NCI-H748 (cell line): ENCODE results near the gene LIX1.
A peak's percentile ranks its signal among the peaks of the same experiment; 100 is the strongest.
"Not testable (repeated sequence)": the region's sequence is repeated elsewhere in the genome, so short reads cannot be mapped to it uniquely, and the experiment has no call there.

ENCODE experiments used
- DNase-seq: peaks from one replicate; lab custom pipeline; 2025; ENCODE audit not compliant: unreplicated experiment; lab: John Stamatoyannopoulos, UW

Gene LIX1

GRCh38 chr5:97105501-97106215 is 36.8 kb downstream of the LIX1 start:
- DNase-seq, result no peak

DNA sequence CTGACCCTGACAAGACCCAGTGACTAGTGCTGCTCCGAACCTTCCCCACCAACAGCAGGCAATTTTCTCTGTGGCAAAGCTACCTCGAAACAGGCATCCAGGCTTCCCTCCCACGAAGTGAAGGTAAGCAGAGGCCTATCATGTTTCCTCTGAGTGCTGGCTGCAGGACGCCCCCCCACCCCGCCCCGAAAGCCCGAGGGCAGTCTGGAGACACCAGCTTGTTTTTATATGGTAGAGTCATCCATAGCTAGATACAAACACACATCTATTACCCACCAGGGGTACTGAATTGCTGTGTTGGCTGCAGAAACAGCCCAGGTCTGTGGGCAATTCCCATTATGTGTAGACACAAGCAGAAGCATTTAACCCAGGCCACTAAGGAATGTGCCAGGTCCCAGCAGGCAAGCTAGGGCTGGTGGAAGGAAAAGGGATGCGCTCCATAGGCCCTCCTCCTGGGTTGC is 40.4 kb downstream of the LIX1 start:
- DNase-seq, result peak; percentile 49

DNA sequence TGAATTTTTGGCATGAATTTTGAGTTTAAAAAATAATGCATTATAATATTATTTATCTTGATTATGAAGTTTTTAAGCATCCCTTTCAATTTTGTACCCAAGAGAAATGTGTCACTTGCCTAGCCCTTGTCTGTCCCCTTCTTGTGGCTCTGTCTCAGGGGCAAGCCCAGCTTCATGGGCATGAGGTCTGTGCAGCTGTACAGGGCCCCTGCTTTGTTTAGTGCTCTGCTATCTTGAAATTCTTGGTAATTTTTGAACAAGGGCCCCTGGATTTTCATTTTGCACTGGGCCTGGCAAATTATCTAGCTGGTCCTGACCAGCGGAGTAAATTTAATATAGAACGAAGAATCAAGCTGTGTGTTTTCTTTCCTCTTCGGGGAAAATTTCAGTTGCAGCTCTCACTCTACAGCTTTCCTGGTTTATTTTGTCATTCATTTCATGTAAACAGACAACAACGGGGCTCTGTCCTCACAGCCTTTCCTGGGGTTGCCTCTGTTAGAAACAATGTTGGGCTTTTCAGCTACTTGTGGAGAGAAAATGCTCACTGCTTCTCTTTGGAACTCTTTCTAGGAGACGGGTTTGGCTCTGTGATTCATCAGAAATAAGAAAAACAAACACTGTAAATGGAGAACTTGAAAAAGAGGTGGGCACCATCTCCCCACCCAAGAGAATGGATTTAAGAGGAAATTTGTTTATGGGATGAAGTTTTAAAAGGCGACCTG is 41.1 kb downstream of the LIX1 start:
- no peak for DNase-seq

DNA sequence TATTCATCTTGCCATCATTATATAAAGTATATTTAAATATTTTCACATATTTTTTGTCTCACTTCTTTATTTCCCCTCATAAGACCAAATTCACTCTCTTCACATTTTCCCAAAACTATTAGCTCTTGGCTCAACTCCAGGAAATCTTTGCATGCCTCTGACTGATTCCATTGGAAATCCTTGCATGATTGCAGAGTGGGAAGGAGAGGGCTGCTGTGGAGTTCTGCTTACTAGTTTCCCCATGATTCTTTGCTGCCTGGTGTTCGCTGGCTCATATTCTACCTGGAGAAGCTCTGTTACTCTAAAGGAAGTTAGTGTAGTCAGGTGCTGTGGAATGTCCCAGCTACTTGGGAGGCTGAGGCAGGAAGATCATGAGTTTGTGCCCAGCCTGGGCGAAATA is 41.9 kb downstream of the LIX1 start:
- no peak for DNase-seq

- no peak for DNase-seq
Observed at GRCh38 chr5:97098922-97099321, 43.5 kb downstream of the LIX1 start.

DNA sequence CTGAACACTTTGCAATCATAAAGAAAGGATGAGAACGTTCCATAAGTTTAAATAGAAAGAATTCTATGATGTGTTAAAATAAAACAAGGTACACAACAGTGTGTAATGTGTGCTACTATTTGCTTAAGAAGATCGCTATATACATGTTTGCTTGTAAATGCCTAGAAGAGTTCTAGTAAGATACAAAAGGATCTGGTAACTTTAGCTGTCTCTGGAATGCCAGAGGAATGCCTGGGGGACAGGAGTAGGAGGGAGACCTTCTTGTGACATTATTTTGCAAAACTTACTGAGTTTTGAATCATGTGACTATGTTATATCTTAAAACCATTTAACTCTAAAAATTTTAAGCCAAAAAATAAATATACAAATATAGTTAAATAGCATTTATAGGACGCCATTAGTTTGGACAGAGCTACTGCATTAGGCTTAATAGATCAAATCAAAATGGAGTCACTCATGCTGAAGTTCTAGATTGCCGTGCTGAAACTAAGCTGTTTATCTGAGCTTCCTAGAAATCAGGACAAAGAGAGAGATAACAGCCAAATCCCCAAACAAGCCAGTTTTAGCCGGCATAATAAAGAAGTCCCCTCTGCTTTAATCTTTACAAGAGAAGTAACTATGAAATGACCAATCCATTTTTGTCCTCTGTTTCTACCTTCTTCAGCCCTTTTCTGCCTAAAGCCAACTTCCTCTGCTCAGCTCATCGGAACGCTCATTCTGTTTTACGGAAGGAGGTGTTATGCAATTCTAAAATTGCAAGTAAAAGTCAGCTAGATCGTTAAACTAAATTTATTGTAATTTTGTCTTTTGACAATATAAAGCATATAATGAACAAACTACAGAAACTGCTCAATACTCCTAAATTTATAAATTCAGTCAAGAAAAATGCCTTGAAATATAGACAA is 44.8 kb downstream of the LIX1 start:
- DNase-seq, result no peak

DNA sequence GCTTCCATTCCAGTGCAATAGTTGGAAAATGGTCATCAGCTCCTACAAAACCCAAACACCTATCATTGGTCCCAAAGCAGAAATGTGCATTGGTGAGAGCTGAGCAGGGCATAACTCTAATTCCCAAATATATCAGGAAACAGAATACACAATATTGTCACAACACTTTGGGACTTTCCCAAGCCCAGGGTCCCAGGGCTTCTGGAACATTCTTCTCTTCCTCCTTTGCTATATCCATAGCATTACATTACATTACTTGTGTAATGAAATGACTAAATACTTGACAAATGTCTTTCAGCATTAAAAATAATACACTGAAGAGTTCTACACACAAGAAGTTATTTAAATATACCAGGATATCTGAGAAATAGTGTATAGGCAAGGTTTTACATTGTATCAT is 45.6 kb downstream of the LIX1 start:
- no peak for DNase-seq

- DNase-seq, result no peak
Observed at GRCh38 chr5:97096191-97096590, 46.2 kb downstream of the LIX1 start.

DNA sequence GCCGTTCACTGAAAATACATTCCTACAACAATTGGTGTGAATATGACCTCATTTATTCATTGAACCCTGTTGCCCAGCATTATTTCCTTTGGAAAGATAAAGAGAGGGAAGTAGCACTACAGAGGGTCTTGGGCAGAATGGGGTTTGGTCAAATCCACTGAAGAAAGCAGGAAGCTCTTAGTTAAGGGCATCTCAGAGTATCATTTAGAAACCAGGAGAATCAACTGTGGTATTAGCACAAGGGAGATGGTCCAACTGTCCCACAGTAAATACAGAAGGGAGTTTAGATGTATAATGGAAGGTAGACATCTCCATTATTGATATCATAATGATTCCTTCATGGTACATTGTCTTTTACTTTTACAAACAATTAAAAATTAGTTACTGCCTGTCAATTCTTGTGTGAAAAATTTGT is 47.1 kb downstream of the LIX1 start:
- DNase-seq, result no peak

- no peak for DNase-seq
Observed at GRCh38 chr5:97094579-97095317, 47.7 kb downstream of the LIX1 start.

DNA sequence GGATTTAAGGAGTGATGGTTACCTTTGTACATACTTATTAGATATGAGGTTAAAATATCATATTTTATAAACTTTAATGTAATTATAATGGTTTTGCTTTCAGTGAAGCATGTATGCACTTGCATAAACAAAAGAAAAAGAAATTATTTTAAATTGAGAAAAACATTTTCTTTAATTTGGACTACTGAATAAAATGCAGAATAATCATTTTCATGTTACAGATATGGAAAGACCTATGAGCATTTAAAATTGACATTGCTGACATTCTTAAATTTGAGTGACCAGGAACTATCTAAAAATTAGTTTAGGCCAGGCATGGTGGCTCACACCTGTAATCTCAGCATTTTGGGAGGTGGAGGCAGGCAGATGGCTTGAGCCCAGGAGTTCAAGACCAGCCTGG is 49.2 kb downstream of the LIX1 start:
- no peak for DNase-seq

DNA sequence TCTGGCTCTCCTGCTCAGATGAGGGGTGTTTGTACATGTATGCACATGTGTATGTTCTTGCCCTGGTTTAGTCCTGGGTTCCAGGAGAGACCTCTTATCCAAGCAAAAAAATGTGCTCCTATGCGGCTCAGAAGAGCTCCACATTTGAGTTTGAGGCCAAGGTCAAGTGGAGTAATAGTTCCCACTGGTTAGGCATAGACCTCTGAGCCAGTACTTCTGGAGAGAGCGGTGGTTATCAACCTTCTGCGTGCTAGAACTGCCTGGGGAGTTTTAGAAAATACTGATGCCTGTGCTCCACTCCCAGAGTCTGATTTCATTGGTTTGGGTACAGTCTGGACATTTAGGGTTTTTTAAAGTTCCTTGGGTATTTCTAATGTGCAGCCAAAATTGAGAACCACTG is 51.5 kb downstream of the LIX1 start:
- no peak for DNase-seq

- DNase-seq, result no peak
Observed at GRCh38 chr5:97089149-97089801, 53.1 kb downstream of the LIX1 start.

DNA sequence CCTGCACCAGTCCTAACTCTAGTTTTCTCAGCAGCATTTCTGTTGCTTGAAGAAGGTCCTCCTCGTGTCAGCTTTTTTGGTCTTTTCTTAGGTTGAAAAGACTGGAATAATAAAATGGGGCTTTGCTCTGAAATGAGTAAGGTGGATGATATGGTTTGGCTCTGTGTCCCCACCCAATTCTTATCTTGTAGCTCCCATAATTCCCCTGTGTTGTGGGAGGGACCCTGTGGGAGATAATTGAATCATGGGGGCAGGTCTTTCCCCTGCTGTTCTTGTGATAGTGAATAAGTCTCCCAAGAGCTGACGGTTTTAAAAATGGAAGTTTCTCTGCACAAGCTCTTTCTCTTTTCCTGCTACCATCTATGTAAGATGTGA is 53.6 kb downstream of the LIX1 start:
- no peak for DNase-seq

- no peak for DNase-seq
Observed at GRCh38 chr5:97087138-97087537, 55.3 kb downstream of the LIX1 start.

- no peak for DNase-seq
Observed at GRCh38 chr5:97085459-97086181, 56.8 kb downstream of the LIX1 start.

- not testable (repeated sequence) for DNase-seq
Observed at GRCh38 chr5:97084782-97085458, 57.5 kb downstream of the LIX1 start.

DNA sequence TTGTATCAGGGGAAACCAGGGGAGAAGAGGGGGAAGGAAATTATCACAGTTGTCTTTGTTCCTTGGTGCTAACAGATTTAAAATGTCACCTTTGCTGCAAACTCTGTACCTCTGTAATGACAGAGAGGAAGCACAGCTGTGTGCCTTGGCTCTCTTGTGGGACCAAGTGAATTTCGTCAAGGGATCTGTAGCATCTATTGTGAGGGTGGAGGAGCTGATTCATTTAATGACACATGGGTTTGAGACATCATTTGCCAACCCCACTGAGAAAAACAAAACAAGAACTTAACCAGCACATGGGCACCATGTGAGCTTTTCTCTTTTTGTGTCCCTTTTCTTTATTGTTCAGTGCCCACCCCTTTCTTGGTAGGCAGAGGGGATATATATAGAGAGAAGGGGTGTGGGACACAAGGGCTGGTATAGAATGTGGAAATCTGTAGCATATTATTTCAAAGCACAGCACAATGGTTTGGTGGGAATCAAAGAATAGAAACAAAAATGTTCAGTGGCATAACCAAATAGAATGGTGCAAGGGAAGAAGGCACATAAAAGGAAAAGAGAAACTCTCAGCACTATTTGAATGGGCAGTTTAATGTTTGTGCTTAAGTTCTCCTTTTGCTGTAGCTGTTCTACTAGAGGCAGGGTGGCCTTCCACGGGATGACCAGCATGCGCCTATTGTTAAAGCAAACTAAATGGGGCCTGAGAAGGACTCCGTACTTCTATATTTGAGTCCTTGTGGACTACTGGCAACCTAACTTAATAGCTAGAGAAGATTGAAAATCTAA is 63.3 kb downstream of the LIX1 start:
- DNase-seq, result no peak
